M059J (cell line): ENCODE measurements around the gene COL8A1. TPM values are rescaled to one million over a fixed set of nuclear protein-coding genes. Genes with fewer than 3 reads are reported as not detected.
"Not testable (repeated sequence)": the region's sequence is repeated elsewhere in the genome, so short reads cannot be mapped to it uniquely, and the experiment has no call there.

ENCODE experiments used
- DNase-seq: peaks from one replicate; pipeline ENCODE4 v3.0.0-alpha.2; 2012; ENCODE audit warnings: low read depth
- total RNA-seq: library from RNA; depleted of rRNA; stranded (reverse); fragments of >200 nt; shearing (Covaris generic); gene quantifications from 2 replicates; pipeline ENCODE4 v1.2.3, GENCODE V29; 2014

Gene COL8A1
- total RNA-seq, 1 experiment from 2014 or later: 349 TPM

GRCh38 chr3:99799422-99799821 is 161.0 kb downstream of the COL8A1 start:
- no peak for DNase-seq

GRCh38 chr3:99803297-99803696 is 164.9 kb downstream of the COL8A1 start:
- DNase-seq: no peak

GRCh38 chr3:99805160-99805559 is 166.8 kb downstream of the COL8A1 start:
- DNase-seq: no peak

GRCh38 chr3:99808163-99808794 is 169.9 kb downstream of the COL8A1 start:
- DNase-seq: peak; percentile 81

- no peak for DNase-seq
Observed at GRCh38 chr3:99809565-99809964, 171.2 kb downstream of the COL8A1 start.

GRCh38 chr3:99810403-99810802 is 172.0 kb downstream of the COL8A1 start:
- DNase-seq: peak; percentile 31

GRCh38 chr3:99817047-99817436 is 178.6 kb downstream of the COL8A1 start:
- no peak for DNase-seq

- DNase-seq: peak; percentile 89
Observed at GRCh38 chr3:99817437-99818240, 179.2 kb downstream of the COL8A1 start, which contains the start of gene CMSS1. Gene CMSS1 (plus strand): TSS chr3:99817862.

- no peak for DNase-seq
Observed at GRCh38 chr3:99818818-99819217, 180.4 kb downstream of the COL8A1 start.

GRCh38 chr3:99823723-99824711 is 185.6 kb downstream of the COL8A1 start:
- no peak for DNase-seq

GRCh38 chr3:99825004-99825640 is 186.7 kb downstream of the COL8A1 start:
- peak; percentile 80 for DNase-seq

- no peak for DNase-seq
Observed at GRCh38 chr3:99829844-99830243, 191.4 kb downstream of the COL8A1 start.

- DNase-seq: no peak
Observed at GRCh38 chr3:99833617-99834205, 195.3 kb downstream of the COL8A1 start.

GRCh38 chr3:99834211-99834957 is 196.0 kb downstream of the COL8A1 start:
- no peak for DNase-seq

GRCh38 chr3:99836681-99837080 is 198.3 kb downstream of the COL8A1 start:
- no peak for DNase-seq

GRCh38 chr3:99837715-99838114 is 199.3 kb downstream of the COL8A1 start:
- DNase-seq: no peak

GRCh38 chr3:99838755-99839154 is 200.4 kb downstream of the COL8A1 start:
- DNase-seq: no peak

GRCh38 chr3:99839613-99840012 is 201.2 kb downstream of the COL8A1 start:
- DNase-seq: no peak

- DNase-seq: not testable (repeated sequence)
Observed at GRCh38 chr3:99841949-99842348, 203.6 kb downstream of the COL8A1 start.

GRCh38 chr3:99842826-99843589 is 204.6 kb downstream of the COL8A1 start:
- DNase-seq: peak; percentile 75
